ENCODE data around the gene ASTN2.

ASTN2 gene

GRCh38 chr9:116566677-116567488 is 848.0 kb downstream of the ASTN2 start:
- TF ChIP-seq GATA1 (IDR thresholded peaks at IDR 0.05; ENCODE audit: low read depth, low read length), result no peak
- TF ChIP-seq POLR2A (IDR thresholded peaks at IDR 0.05; ENCODE audit: low read length), result no peak
- DNase-seq, result peak; percentile 37 to 40

GRCh38 chr9:116565986-116566385 is 848.9 kb downstream of the ASTN2 start:
- TF ChIP-seq POLR2A (IDR thresholded peaks at IDR 0.05; ENCODE audit: low read length) (no peak), GATA1 (IDR thresholded peaks at IDR 0.05; ENCODE audit: low read depth, low read length) (no peak)

GRCh38 chr9:116564266-116564793 is 850.5 kb downstream of the ASTN2 start:
- TF ChIP-seq POLR2A (IDR thresholded peaks at IDR 0.05; ENCODE audit: low read length) (no peak), GATA1 (IDR thresholded peaks at IDR 0.05; ENCODE audit: low read depth, low read length) (no peak)
- DNase-seq, result no peak

More at GRCh38 chr9:116565986-116566385, 848.9 kb downstream of the ASTN2 start:
- no peak for DNase-seq

- TF ChIP-seq GATA1 (IDR thresholded peaks at IDR 0.05; ENCODE audit: low read depth, low read length), result no peak
- TF ChIP-seq POLR2A (IDR thresholded peaks at IDR 0.05; ENCODE audit: low read length), result no peak
- DNase-seq, result peak in 1 of 2 experiments; percentile 8
Observed at GRCh38 chr9:116558818-116559540, 855.9 kb downstream of the ASTN2 start.

- peak; percentile 21 to 70 for DNase-seq
- TF ChIP-seq POLR2A (IDR thresholded peaks at IDR 0.05; ENCODE audit: low read length), result no peak
- TF ChIP-seq GATA1 (IDR thresholded peaks at IDR 0.05; ENCODE audit: low read depth, low read length), result no peak
Observed at GRCh38 chr9:116558035-116558434, 856.8 kb downstream of the ASTN2 start.

- TF ChIP-seq GATA1 (IDR thresholded peaks at IDR 0.05; ENCODE audit: low read depth, low read length), result no peak
- no peak for TF ChIP-seq POLR2A (IDR thresholded peaks at IDR 0.05; ENCODE audit: low read length)
- DNase-seq, result no peak
Observed at GRCh38 chr9:116555556-116556155, 859.2 kb downstream of the ASTN2 start.

GRCh38 chr9:116555119-116555518 is 859.7 kb downstream of the ASTN2 start:
- TF ChIP-seq POLR2A (IDR thresholded peaks at IDR 0.05; ENCODE audit: low read length) (no peak), GATA1 (IDR thresholded peaks at IDR 0.05; ENCODE audit: low read depth, low read length) (no peak)
- no peak for DNase-seq

GRCh38 chr9:116550696-116551436 is 864.0 kb downstream of the ASTN2 start:
- no peak for TF ChIP-seq GATA1 (IDR thresholded peaks at IDR 0.05; ENCODE audit: low read depth, low read length)
- no peak for DNase-seq

- no peak for DNase-seq
- TF ChIP-seq GATA1 (IDR thresholded peaks at IDR 0.05; ENCODE audit: low read depth, low read length) (no peak), POLR2A (IDR thresholded peaks at IDR 0.05; ENCODE audit: low read length) (no peak)
Observed at GRCh38 chr9:116549786-116550660, 864.8 kb downstream of the ASTN2 start.

GRCh38 chr9:116549061-116549664 is 865.7 kb downstream of the ASTN2 start:
- TF ChIP-seq POLR2A (IDR thresholded peaks at IDR 0.05; ENCODE audit: low read length) (no peak), GATA1 (IDR thresholded peaks at IDR 0.05; ENCODE audit: low read depth, low read length) (no peak)
- no peak for DNase-seq

GRCh38 chr9:116547729-116548426 is 867.0 kb downstream of the ASTN2 start:
- DNase-seq, result no peak
- no peak for TF ChIP-seq POLR2A (IDR thresholded peaks at IDR 0.05; ENCODE audit: low read length)
- TF ChIP-seq GATA1 (IDR thresholded peaks at IDR 0.05; ENCODE audit: low read depth, low read length), result no peak

Data from erythroblast (primary cell).